Activated CD8-positive, alpha-beta memory T cell treated with anti-CD3 and anti-CD28 coated beads, Interleukin-2, amount 50 U/mL, for 1 hour (primary cell): ENCODE data around the gene UBR1.
"Not testable (repeated sequence)": the region's sequence is repeated elsewhere in the genome, so short reads cannot be mapped to it uniquely, and the experiment has no call there.

Experiments
- DNase-seq: peaks from one replicate; pipeline ENCODE4 v3.0.0-alpha.2; 2020; ENCODE audit errors: extremely low read depth

UBR1 gene

DNA sequence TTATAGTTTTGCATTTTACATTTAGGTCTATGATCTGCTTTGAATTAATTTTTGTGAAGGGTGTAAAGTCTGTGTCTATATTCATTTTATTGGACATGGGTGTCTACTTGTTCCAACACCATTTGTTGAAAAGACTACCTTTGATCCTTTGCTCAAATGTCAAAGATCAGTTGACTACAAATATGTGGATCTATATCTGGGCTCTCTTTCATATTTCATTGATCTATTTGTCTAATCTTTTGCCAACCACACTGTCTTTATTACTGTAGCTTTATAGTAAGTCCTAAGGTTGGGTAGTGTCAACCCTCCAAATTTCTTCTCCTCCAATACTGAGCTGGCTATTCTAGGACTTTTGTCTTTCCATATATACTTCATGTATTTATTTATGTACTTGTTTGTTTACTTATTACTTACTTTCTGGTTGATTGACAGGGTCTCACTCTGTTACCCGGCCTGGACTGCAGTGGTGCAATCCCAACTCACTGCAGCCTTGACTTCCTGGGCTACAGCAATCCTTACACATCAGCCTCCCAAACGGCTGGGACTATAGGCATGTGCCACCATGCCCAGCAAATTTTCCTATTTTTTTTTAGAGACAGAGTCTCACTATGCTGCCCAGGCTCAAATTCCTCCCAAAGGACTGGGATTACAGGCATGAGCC is 131.5 kb downstream of the UBR1 start:
- no peak for DNase-seq

GRCh38 chr15:42973114-42973513 is 132.7 kb downstream of the UBR1 start:
- DNase-seq: no peak

- DNase-seq: no peak
Observed at GRCh38 chr15:42971830-42972229, 134.0 kb downstream of the UBR1 start.

GRCh38 chr15:42964476-42964875 is 141.4 kb downstream of the UBR1 start:
- DNase-seq: no peak

GRCh38 chr15:42955518-42955917 is 150.3 kb downstream of the UBR1 start:
- DNase-seq: no peak

- no peak for DNase-seq
Observed at GRCh38 chr15:42954291-42954690, 151.5 kb downstream of the UBR1 start.

DNA sequence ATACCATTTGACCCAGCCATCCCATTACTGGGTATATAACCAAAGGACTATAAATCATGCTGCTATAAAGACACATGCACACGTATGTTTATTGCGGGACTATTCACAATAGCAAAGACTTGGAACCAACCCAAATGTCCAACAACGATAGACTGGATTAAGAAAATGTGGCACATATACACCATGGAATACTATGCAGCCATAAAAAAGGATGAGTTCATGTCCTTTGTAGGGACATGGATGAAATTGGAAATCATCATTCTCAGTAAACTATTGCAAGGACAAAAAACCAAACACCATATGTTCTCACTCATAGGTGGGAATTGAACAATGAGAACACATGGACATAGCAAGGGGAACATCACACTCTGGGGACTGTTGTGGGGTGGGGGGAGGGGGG is 156.9 kb downstream of the UBR1 start:
- not testable (repeated sequence) for DNase-seq

DNA sequence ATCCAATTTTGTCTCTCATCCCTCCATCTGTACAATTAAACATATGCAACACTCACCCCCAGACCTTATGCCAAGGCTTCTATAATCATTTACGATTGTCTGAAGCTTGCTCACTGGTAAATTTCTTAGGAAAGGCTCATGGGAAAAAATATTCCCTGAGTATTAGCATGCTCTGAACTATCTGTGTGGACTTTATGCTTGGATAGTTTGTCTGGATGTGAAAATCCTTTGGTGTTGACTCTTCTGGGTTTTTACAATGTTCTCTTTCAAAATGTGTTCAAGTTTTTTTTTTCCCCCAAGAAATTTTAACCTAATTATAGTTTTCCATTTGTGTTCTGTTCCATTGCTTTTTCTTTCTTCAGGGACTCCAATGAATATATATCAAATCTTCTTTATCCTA is 165.3 kb downstream of the UBR1 start:
- DNase-seq: no peak

- no peak for DNase-seq
Observed at GRCh38 chr15:42939841-42940240, 166.0 kb downstream of the UBR1 start.

- DNase-seq: no peak
Observed at GRCh38 chr15:42937143-42937542, 168.7 kb downstream of the UBR1 start.

- DNase-seq: no peak
Observed at GRCh38 chr15:42933886-42934667, 171.8 kb downstream of the UBR1 start.

DNA sequence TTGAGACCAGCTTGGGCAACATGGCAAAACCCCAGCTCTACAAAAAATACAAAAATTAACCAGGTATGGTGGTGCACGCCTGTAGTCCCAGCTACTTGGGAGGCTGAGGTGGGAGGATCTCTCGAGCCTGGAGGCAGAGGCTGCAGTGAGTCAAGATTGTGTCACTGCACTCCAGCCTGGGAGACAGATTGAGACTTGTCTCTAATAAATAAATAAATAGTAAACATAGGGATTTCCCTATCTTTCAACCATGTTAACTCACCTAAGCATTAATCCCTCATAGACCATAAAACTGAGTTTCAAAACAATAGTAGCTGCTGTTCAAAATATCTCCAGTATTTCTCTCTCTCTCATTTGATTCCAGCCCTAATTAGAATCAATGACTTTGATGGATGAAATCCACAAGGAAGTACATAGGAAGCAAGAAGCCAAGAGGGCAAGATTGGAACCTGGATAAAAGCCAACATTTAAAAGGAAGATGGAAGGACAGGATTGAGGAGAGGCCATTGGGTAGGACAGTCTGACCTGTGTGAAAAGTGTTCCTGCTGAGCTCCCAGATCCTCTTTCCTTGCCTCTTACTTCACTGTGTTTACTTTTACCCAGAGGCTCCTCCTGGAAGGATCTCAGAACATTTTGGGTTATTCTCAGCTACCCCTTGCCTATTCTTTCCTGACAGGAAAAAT is 172.9 kb downstream of the UBR1 start:
- DNase-seq: no peak

GRCh38 chr15:42931702-42932486 is 173.9 kb downstream of the UBR1 start:
- no peak for DNase-seq

GRCh38 chr15:42929306-42929848 is 176.5 kb downstream of the UBR1 start:
- DNase-seq: no peak

DNA sequence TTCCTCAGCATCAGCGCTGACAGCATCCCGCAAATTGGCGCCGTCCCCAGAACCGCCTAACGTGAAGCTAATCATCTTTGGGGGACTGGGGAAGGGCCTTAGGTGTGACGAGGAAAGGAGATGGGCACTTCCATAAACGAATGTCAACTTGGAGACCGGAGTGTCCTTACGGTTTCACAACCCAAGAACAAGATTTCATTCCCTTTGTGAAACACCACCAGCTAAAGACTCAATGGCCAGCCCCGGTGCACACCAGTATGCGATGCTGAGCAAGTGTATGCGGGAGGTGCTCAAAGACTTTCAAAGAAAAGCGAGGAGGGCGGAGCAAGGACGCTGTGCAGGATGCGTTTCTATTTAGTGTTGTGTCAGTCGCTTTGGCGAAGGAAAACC is 184.5 kb downstream of the UBR1 start:
- no peak for DNase-seq

DNA sequence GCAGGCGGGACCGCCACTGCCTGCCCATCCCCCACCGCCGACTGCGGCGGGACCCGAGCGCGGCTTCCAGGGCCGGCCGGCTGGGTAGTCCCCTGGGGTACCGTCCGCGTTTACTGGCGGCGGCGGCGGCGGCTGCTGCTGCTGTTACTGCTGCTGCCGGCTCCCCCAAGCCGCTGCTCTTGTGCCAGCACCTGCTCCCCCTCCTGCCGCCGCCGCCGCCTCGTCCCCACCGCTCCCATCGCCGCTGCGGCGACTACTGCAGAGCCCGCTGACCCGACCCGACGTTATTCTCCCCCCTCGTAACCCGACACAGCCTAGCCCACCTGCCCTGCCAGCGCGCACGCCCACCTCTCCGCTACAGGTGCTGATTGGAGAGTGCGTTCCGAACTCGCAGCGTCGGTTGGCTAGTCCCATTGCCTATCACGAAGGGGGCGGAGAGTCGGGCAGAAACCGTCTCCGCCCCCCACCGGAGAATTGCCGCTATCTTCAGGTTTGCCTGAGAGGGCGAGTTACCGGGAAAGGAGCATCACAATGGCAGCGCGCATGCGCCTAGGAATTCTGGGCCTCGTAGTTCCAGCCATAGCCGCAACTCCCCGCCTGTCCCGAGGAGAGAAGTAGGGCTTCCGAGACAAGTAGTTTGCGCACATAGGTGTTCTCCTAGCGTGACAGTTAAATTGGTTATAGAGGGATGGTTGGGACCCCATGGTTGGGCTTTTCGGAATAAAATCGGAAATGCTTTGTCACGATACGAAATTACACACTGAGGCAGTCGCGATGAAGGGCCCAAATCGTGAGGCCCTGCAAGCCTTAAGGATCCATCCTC is 185.1 kb downstream of the UBR1 start, which contains the start of gene TTBK2:
Gene TTBK2 (minus strand): TSS at position 260 of the 823 bp plus-strand sequence. CDS start 42,161 bp downstream, outside the sequence.
- DNase-seq: peak; percentile 93

DNA sequence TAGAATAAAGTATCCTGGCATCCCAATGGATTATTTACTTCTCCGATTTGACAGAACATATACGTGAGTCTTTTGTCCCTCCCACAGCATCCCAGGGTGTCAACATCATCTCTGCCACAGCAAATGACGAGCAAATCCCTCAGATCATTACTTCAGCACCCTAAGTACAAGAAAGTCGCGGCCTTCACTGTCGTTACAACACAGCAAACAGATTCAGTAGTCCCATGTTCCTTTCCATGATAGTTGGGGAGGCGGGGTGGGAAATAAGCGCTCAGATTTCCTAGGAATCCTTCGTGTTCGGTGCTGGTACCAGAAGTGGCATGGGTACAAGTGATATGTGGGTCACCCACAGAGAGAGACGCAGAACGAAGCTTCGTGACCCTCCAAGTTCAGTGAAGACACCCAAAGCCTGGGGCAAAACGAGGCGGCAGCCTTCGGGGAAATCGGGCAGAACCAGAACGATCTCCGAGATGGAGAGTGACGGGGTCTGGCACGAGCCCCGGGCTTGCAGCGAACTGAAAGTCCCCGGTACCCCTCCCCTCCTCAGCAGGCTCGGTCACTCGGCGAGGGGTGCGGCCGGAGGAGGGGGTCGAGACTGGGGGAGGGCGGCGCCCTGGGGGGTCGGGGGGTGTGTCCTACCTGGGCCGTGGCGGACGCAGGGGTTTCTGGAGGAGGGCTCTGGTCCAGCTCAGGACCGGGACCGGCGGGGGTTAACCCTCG is 185.9 kb downstream of the UBR1 start:
- no peak for DNase-seq

DNA sequence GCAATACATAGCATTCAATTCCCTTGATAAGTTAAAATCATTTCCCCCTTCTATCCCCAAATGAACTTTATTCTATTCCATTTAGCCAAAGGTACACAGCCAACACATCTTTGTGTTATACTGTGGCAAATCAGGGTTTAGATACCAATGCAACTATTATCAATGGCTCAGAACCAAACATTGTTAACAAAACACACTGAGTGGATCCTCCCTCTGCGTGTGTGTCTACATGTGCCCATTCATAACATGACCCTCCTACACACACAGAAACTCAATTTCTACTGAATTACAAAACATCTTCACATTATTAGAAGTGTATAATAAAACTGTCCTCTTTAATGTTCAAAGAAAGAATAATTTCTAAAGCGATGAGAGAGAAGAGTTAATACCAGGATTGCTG is 186.5 kb downstream of the UBR1 start:
- DNase-seq: no peak

GRCh38 chr15:42918047-42918446 is 187.8 kb downstream of the UBR1 start:
- no peak for DNase-seq

- no peak for DNase-seq
Observed at GRCh38 chr15:42915654-42916315, 190.1 kb downstream of the UBR1 start.
